ENCODE results near the gene NKAIN4.

The NKAIN4 gene

DNA sequence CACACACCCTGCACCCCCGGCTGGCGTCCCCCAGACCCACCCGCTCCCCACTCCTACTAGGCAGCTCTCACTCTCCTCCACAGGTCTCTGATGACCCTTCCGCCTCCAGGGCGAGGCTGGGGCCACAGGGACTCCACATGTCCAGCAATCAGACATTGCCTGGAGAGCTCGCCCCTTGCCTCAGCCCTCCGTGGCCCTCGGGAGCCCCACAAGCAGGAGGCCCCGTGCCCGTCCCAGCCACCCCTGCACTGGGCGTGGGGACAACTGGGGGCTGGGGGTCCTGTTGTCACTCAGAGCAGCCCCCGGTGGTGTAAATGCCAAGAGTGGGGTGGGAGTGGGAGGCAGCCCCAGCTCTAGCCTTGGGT lies 40.3 kb upstream of the NKAIN4 start:
- Histone ChIP-seq H3K27me3 (ENCODE audit: control insufficient read depth, insufficient read depth, low read length) (peaks cover 16% of the 10 kb centered on the region; the same call in 1 of the 2 replicates), H3K27ac (ENCODE audit: low read depth, low read length) (no peak overlapping the region), H3K9me3 (ENCODE audit: control insufficient read depth, insufficient read depth, low read depth, low read length) (no peaks in the 10 kb centered on the region), H3K36me3 (ENCODE audit: control insufficient read depth, insufficient read depth, low read length) (peaks cover 2% of the 10 kb centered on the region), H3K9ac (ENCODE audit: low read length) (no peak overlapping the region), H3K4me1 (ENCODE audit: control insufficient read depth, insufficient read depth, low read length) (peaks cover 21% of the 10 kb centered on the region), H3K4me3 (ENCODE audit: low read depth, low read length) (no peak overlapping the region)

DNA sequence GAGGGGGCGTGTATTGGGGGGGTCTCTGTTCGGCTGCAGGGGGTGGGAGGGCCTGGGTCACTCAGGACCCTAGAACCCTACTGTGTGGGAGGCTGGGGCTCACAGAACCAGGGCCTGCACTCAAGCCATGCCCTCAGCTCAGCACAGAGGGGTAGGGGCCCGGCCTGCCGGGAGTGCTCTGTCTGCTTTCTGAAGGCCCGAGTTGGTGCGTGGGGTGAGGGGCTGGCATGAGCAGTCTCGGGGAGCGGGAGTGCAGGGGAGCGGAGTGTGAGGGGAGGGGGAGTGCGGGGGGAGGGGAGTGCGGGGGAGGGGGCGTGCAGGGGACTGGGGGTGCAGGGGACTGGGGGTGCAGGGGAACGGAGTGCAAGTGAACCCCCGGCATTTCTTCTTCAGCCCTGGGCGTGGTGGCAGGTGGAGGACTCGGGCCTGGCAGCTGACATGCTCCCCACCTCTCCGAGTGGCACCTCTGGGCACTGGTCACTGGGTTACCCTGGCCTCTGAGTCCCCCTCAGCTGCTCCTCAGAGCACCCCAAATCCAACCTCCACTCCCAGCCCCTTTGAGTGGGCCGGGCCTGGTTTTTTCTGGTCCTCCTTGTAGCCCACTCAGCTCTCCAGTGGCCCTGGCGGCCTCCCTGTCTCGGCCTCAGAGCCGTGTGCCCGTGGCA lies 39.7 kb upstream of the NKAIN4 start:
- H3K9ac ChIP-seq (ENCODE audit: low read length): no peak overlapping the region
- peaks cover 21% of the 10 kb centered on the region for H3K4me1 ChIP-seq (ENCODE audit: control insufficient read depth, insufficient read depth, low read length)
- peaks cover 16% of the 10 kb centered on the region; the same call in 1 of the 2 replicates for H3K27me3 ChIP-seq (ENCODE audit: control insufficient read depth, insufficient read depth, low read length)
- H3K4me3 ChIP-seq (ENCODE audit: low read depth, low read length): no peak overlapping the region
- no peak overlapping the region for H3K27ac ChIP-seq (ENCODE audit: low read depth, low read length)
- no peaks in the 10 kb centered on the region for H3K9me3 ChIP-seq (ENCODE audit: control insufficient read depth, insufficient read depth, low read depth, low read length)
- H3K36me3 ChIP-seq (ENCODE audit: control insufficient read depth, insufficient read depth, low read length): peaks cover 7% of the 10 kb centered on the region

GRCh38 chr20:63293456-63293855 lies 39.2 kb upstream of the NKAIN4 start:
- H3K4me1 ChIP-seq (ENCODE audit: control insufficient read depth, insufficient read depth, low read length): peaks cover 21% of the 10 kb centered on the region
- no peak overlapping the region for H3K27ac ChIP-seq (ENCODE audit: low read depth, low read length)

GRCh38 chr20:63292904-63293303 lies 38.6 kb upstream of the NKAIN4 start, which contains the start of gene COL20A1:
COL20A1 (plus strand) TSS chr20:63293186; CDS start chr20:63295108, 1,922 bp downstream.
- Histone ChIP-seq H3K9me3 (ENCODE audit: control insufficient read depth, insufficient read depth, low read depth, low read length) (no peaks in the 10 kb centered on the region), H3K9ac (ENCODE audit: low read length) (no peak within 1 kb of the TSS), H3K27ac (ENCODE audit: low read depth, low read length) (no peak within 1 kb of the TSS), H3K4me3 (ENCODE audit: low read depth, low read length) (no peak within 1 kb of the TSS), H3K27me3 (ENCODE audit: control insufficient read depth, insufficient read depth, low read length) (peaks cover 16% of the 10 kb centered on the region; the same call in 1 of the 2 replicates), H3K36me3 (ENCODE audit: control insufficient read depth, insufficient read depth, low read length) (peaks cover 18% of the 10 kb centered on the region), H3K4me1 (ENCODE audit: control insufficient read depth, insufficient read depth, low read length) (peaks cover 21% of the 10 kb centered on the region)

More at GRCh38 chr20:63293456-63293855, 39.2 kb upstream of the NKAIN4 start:
- H3K4me3 ChIP-seq (ENCODE audit: low read depth, low read length): no peak overlapping the region
- H3K36me3 ChIP-seq (ENCODE audit: control insufficient read depth, insufficient read depth, low read length): peaks cover 12% of the 10 kb centered on the region
- no peaks in the 10 kb centered on the region for H3K9me3 ChIP-seq (ENCODE audit: control insufficient read depth, insufficient read depth, low read depth, low read length)
- H3K9ac ChIP-seq (ENCODE audit: low read length): no peak overlapping the region
- peaks cover 16% of the 10 kb centered on the region; the same call in 1 of the 2 replicates for H3K27me3 ChIP-seq (ENCODE audit: control insufficient read depth, insufficient read depth, low read length)

DNA sequence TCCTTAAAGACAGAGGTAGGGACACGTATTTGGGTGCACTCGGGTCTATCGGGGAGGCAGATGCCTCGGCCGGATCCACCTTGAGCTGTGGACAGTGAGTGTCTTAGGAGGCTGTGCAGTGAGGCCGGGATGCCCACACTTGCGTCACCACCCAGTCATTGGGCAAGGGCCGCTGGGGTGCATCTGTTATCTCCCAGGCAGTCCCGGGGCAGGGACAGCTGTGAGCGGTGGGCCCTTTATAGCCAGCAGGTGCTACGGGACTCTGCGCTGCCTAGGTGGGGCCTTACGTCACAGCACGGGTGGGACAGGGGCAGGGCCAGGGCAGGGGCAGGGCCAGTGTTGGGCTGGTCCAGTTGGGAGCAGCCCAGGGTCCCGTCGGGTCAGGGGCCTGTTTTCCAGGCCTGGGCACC lies 38.0 kb upstream of the NKAIN4 start:
- Histone ChIP-seq H3K9me3 (ENCODE audit: control insufficient read depth, insufficient read depth, low read depth, low read length) (no peaks in the 10 kb centered on the region), H3K36me3 (ENCODE audit: control insufficient read depth, insufficient read depth, low read length) (peaks cover 24% of the 10 kb centered on the region), H3K27ac (ENCODE audit: low read depth, low read length) (no peak overlapping the region), H3K9ac (ENCODE audit: low read length) (no peak overlapping the region), H3K4me1 (ENCODE audit: control insufficient read depth, insufficient read depth, low read length) (peaks cover 21% of the 10 kb centered on the region), H3K4me3 (ENCODE audit: low read depth, low read length) (no peak overlapping the region), H3K27me3 (ENCODE audit: control insufficient read depth, insufficient read depth, low read length) (peaks cover 16% of the 10 kb centered on the region; the same call in 1 of the 2 replicates)

DNA sequence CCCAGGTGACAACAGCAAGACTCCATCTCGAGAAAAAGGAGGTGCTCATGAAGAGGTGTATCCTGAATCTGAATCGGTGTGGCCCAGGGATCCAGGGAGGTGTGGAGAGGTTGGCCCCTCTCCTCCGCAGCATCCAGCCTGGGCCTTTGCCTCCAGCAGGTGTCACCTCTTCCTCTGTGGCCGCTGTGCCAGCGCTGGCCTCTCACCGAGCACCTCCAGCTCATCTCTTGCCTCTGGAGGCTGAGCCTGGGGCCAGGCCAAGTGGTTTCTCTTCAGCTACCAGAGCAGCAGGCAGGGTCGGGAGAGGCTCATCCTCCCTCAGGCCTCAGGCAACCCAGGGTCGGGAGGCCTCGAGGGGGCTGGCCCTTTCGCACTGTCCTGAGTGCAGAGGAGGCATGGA lies 37.5 kb upstream of the NKAIN4 start:
- Histone ChIP-seq H3K4me1 (ENCODE audit: control insufficient read depth, insufficient read depth, low read length) (peaks cover 21% of the 10 kb centered on the region), H3K9me3 (ENCODE audit: control insufficient read depth, insufficient read depth, low read depth, low read length) (no peaks in the 10 kb centered on the region), H3K27me3 (ENCODE audit: control insufficient read depth, insufficient read depth, low read length) (peaks cover 16% of the 10 kb centered on the region; the same call in 1 of the 2 replicates), H3K4me3 (ENCODE audit: low read depth, low read length) (no peak overlapping the region), H3K36me3 (ENCODE audit: control insufficient read depth, insufficient read depth, low read length) (peaks cover 29% of the 10 kb centered on the region), H3K27ac (ENCODE audit: low read depth, low read length) (no peak overlapping the region), H3K9ac (ENCODE audit: low read length) (no peak overlapping the region)

DNA sequence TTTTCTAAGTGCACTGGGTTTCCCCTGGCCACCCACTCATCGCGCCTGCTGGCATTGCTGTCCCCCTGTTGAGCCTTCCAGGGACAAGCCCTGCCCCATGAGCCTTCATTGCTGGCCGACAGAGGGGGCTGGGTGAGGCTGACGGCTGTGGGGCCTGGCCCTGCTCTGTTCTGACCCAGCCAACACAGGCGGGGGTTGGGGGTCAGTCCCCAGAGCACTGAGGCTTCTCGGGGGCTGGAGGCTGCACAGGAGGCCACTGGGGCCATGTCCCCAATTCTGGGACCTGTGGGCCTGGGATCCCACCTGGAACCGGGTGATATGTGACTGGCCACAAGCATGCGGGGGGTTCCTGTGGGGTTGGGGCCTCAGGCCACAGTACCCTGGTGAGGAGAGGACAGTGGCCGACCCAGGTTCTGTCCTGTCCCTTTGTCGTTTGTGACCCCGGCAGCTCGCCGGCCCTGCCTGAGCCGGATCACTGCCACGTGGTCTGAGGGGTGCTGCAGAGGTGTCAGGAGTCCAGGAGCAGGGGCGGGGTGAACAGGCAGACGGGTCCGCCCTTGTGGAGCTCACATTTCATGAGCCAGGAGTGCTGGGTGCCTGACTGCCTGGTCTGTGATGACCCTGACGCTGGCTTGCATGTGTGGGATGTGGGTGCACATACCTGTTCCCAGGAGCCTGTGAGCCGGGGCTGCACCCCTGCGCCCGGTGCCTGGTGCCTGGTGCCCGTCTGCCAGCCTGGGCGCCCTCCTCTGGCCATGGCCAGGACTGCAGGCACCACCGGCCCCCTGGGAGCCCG lies 36.6 kb upstream of the NKAIN4 start:
- Histone ChIP-seq H3K27me3 (ENCODE audit: control insufficient read depth, insufficient read depth, low read length) (peaks cover 12% of the 10 kb centered on the region; the same call in 1 of the 2 replicates), H3K9ac (ENCODE audit: low read length) (peak overlapping the region; percentile 12), H3K9me3 (ENCODE audit: control insufficient read depth, insufficient read depth, low read depth, low read length) (no peaks in the 10 kb centered on the region), H3K36me3 (ENCODE audit: control insufficient read depth, insufficient read depth, low read length) (peaks cover 36% of the 10 kb centered on the region), H3K27ac (ENCODE audit: low read depth, low read length) (no peak overlapping the region), H3K4me3 (ENCODE audit: low read depth, low read length) (no peak overlapping the region), H3K4me1 (ENCODE audit: control insufficient read depth, insufficient read depth, low read length) (peaks cover 19% of the 10 kb centered on the region)

GRCh38 chr20:63290136-63290676 lies 35.9 kb upstream of the NKAIN4 start:
- Histone ChIP-seq H3K27me3 (ENCODE audit: control insufficient read depth, insufficient read depth, low read length) (peaks cover 5% of the 10 kb centered on the region; the same call in 1 of the 2 replicates), H3K9me3 (ENCODE audit: control insufficient read depth, insufficient read depth, low read depth, low read length) (no peaks in the 10 kb centered on the region), H3K4me1 (ENCODE audit: control insufficient read depth, insufficient read depth, low read length) (peaks cover 14% of the 10 kb centered on the region), H3K4me3 (ENCODE audit: low read depth, low read length) (no peak overlapping the region), H3K9ac (ENCODE audit: low read length) (peak overlapping the region; percentile 12), H3K27ac (ENCODE audit: low read depth, low read length) (no peak overlapping the region), H3K36me3 (ENCODE audit: control insufficient read depth, insufficient read depth, low read length) (peaks cover 43% of the 10 kb centered on the region)

GRCh38 chr20:63289311-63290135 lies 35.3 kb upstream of the NKAIN4 start:
- no peak overlapping the region for H3K4me3 ChIP-seq (ENCODE audit: low read depth, low read length)
- peaks cover 50% of the 10 kb centered on the region for H3K36me3 ChIP-seq (ENCODE audit: control insufficient read depth, insufficient read depth, low read length)
- H3K27me3 ChIP-seq (ENCODE audit: control insufficient read depth, insufficient read depth, low read length): no peaks in the 10 kb centered on the region
- peaks cover 9% of the 10 kb centered on the region for H3K4me1 ChIP-seq (ENCODE audit: control insufficient read depth, insufficient read depth, low read length)
- H3K9me3 ChIP-seq (ENCODE audit: control insufficient read depth, insufficient read depth, low read depth, low read length): no peaks in the 10 kb centered on the region
- no peak overlapping the region for H3K27ac ChIP-seq (ENCODE audit: low read depth, low read length)
- H3K9ac ChIP-seq (ENCODE audit: low read length): no peak overlapping the region

GRCh38 chr20:63288581-63289251 lies 34.5 kb upstream of the NKAIN4 start:
- no peak overlapping the region for H3K9ac ChIP-seq (ENCODE audit: low read length)
- no peak overlapping the region for H3K27ac ChIP-seq (ENCODE audit: low read depth, low read length)
- no peak overlapping the region for H3K4me3 ChIP-seq (ENCODE audit: low read depth, low read length)
- no peaks in the 10 kb centered on the region for H3K27me3 ChIP-seq (ENCODE audit: control insufficient read depth, insufficient read depth, low read length)
- H3K9me3 ChIP-seq (ENCODE audit: control insufficient read depth, insufficient read depth, low read depth, low read length): no peaks in the 10 kb centered on the region
- H3K36me3 ChIP-seq (ENCODE audit: control insufficient read depth, insufficient read depth, low read length): peaks cover 58% of the 10 kb centered on the region
- H3K4me1 ChIP-seq (ENCODE audit: control insufficient read depth, insufficient read depth, low read length): peaks cover 9% of the 10 kb centered on the region
